Panc1 (cell line): ENCODE measurements around the gene PPM1B. TPM values are rescaled to one million over a fixed set of nuclear protein-coding genes. Genes with fewer than 3 reads are reported as not detected.
A peak's percentile ranks its signal among the peaks of the same experiment; 100 is the strongest.
"Not testable (repeated sequence)": the region's sequence is repeated elsewhere in the genome, so short reads cannot be mapped to it uniquely, and the experiment has no call there.

ENCODE experiments used
- ATAC-seq: fragments of 200-7000 bp; cut with Tn5 transposase; 2 replicates; pipeline ENCODE4 v1.9.1; 2020; ENCODE audit warnings: mild to moderate bottlenecking, moderate library complexity
- BruUV-seq: library from RNA; stranded (reverse); fragments of 400-500 nt; replicated peaks from 2 replicates; lab custom pipeline; 2021; lab: Mats Ljungman, UMichigan
- CTCF ChIA-PET: fragments of 300-600 bp; sonication (Branson Sonifier 250); formaldehyde crosslinking; loops from one replicate; lab custom pipeline; 2022; ENCODE audit warnings: antibody characterized with exemption; lab: Charles Lee
- POLR2A ChIA-PET: fragments of 300-600 bp; sonication (Branson Sonifier 250); formaldehyde crosslinking; loops from one replicate; lab custom pipeline; 2022; ENCODE audit warnings: antibody characterized with exemption; lab: Charles Lee
- DNase-seq: peaks from one replicate; pipeline ENCODE4 v3.0.0-alpha.2; 2010; ENCODE audit warnings: low read depth, low spot score
- H3K27ac ChIP-seq: 2 replicates; pipeline ENCODE4 v1.5.1; 2011; ENCODE audit warnings: mild to moderate bottlenecking, low read length, inconsistent platforms
- H3K27me3 ChIP-seq: fragments of 200-500 bp; sonication (Bioruptor generic); 2 replicates; pipeline ENCODE4 v1.6.0; 2014; ENCODE audit warnings: low read length, inconsistent platforms; ENCODE audit not compliant: control insufficient read depth, insufficient read depth
- H3K36me3 ChIP-seq: fragments of 200-500 bp; sonication (Bioruptor generic); 2 replicates; pipeline ENCODE4 v1.5.1; 2014; ENCODE audit warnings: inconsistent platforms, mild to moderate bottlenecking, low read length, moderate library complexity; ENCODE audit not compliant: control insufficient read depth, insufficient read depth
- H3K4me1 ChIP-seq: 2 replicates; pipeline ENCODE4 v1.5.1; 2011; ENCODE audit warnings: inconsistent platforms, mild to moderate bottlenecking, low read length, moderate library complexity; ENCODE audit not compliant: control insufficient read depth, insufficient read depth
- H3K4me3 ChIP-seq, 2 experiments: 2 replicates each; pipeline ENCODE4 v1.5.1; 2011 to 2012; ENCODE audit warnings: low read depth in 2 of 2, low read length in 2 of 2, mild to moderate bottlenecking in 2 of 2, inconsistent platforms in 1 of 2, moderate library complexity in 1 of 2
- H3K9me3 ChIP-seq: fragments of 200-500 bp; sonication (Bioruptor generic); 2 replicates; pipeline ENCODE4 v1.5.1; 2014; ENCODE audit warnings: low read depth, mild to moderate bottlenecking, inconsistent platforms, low read length, moderate library complexity; ENCODE audit not compliant: control insufficient read depth, insufficient read depth
- POLR2AphosphoS5 ChIP-seq: IDR thresholded peaks from 2 replicates; pipeline ENCODE4 v1.6.1; 2012; ENCODE audit warnings: mild to moderate bottlenecking, low read depth, low read length, moderate library complexity
- SIN3A ChIP-seq: IDR thresholded peaks from 2 replicates; pipeline ENCODE4 v1.6.1; 2012; ENCODE audit warnings: low read depth, mild to moderate bottlenecking, low read length, moderate library complexity, borderline replicate concordance; ENCODE audit not compliant: insufficient read depth
- TCF7L2 ChIP-seq: IDR thresholded peaks from 2 replicates; pipeline ENCODE4 v1.6.1; 2011; ENCODE audit warnings: mild to moderate bottlenecking, low read depth, low read length, inconsistent platforms
- in situ Hi-C: cut with HindIII; loops from 2 replicates; pipeline ENCODE4 v1.10.0; 2016; ENCODE audit warnings: low sequenced_read_pairs, low pct_unique_long_range_greater_than_20kb
- intact Hi-C: fragments of 100-400 bp; cut with micrococcal nuclease; formaldehyde crosslinking; loops from one replicate; pipeline ENCODE4 v1.10.0; 2022; ENCODE audit not compliant: unreplicated experiment
- total RNA-seq: library from RNA; stranded (reverse); gene quantifications from one replicate; pipeline ENCODE4 v1.2.1, GENCODE V29; 2021; ENCODE audit not compliant: unreplicated experiment
- TF ChIP-seq, protein P1 (sequence below), 2 experiments: IDR thresholded peaks; 2 replicates each; pipeline ENCODE4 v1.6.1; 2011 to 2012; ENCODE audit warnings: low read depth in 2 of 2, control low read depth in 1 of 2, low read length in 1 of 2, mild to moderate bottlenecking in 1 of 2, moderate library complexity in 1 of 2; ENCODE audit not compliant: insufficient read depth in 1 of 2
- TF ChIP-seq, protein P2 (sequence below): fragments of 450-650 bp; IDR thresholded peaks from 2 replicates; pipeline ENCODE4 v1.5.1; 2017; ENCODE audit warnings: mild to moderate bottlenecking

The PPM1B gene
- total RNA-seq, 1 experiment from 2014 or later, result 36.0 TPM

GRCh38 chr2:44246436-44246835 lies 77.8 kb downstream of the PPM1B start:
- Histone ChIP-seq H3K36me3 (no peaks in the 10 kb centered on the region), H3K9me3 (no peaks in the 10 kb centered on the region), H3K4me3 (no peak overlapping the region), H3K27ac (peak overlapping the region; percentile 81; the same call in 1 of the 2 replicates), H3K27me3 (no peaks in the 10 kb centered on the region), H3K4me1 (peaks cover 23% of the 10 kb centered on the region)
- no peak for DNase-seq
- ChIA-PET POLR2A (no interaction called here), CTCF (no interaction called here)
- ATAC-seq, result no peak
- intact Hi-C loops, result loop anchor here (10.0 kb wide), 1 partner anchor 708 kb away; no protein-coding TSS in a partner anchor
- BruUV-seq, result no TSS peak
- in situ Hi-C loops, result no loop called here
- TF ChIP-seq, protein P1, sequence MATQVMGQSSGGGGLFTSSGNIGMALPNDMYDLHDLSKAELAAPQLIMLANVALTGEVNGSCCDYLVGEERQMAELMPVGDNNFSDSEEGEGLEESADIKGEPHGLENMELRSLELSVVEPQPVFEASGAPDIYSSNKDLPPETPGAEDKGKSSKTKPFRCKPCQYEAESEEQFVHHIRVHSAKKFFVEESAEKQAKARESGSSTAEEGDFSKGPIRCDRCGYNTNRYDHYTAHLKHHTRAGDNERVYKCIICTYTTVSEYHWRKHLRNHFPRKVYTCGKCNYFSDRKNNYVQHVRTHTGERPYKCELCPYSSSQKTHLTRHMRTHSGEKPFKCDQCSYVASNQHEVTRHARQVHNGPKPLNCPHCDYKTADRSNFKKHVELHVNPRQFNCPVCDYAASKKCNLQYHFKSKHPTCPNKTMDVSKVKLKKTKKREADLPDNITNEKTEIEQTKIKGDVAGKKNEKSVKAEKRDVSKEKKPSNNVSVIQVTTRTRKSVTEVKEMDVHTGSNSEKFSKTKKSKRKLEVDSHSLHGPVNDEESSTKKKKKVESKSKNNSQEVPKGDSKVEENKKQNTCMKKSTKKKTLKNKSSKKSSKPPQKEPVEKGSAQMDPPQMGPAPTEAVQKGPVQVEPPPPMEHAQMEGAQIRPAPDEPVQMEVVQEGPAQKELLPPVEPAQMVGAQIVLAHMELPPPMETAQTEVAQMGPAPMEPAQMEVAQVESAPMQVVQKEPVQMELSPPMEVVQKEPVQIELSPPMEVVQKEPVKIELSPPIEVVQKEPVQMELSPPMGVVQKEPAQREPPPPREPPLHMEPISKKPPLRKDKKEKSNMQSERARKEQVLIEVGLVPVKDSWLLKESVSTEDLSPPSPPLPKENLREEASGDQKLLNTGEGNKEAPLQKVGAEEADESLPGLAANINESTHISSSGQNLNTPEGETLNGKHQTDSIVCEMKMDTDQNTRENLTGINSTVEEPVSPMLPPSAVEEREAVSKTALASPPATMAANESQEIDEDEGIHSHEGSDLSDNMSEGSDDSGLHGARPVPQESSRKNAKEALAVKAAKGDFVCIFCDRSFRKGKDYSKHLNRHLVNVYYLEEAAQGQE (IDR thresholded peaks at IDR 0.05; ENCODE audit: insufficient read depth in 1 of 2, low read depth in 2 of 2, low read length in 1 of 2), result no peak
- TF ChIP-seq TCF7L2, result no peak
- TF ChIP-seq SIN3A, result no peak
- TF ChIP-seq, protein P2, sequence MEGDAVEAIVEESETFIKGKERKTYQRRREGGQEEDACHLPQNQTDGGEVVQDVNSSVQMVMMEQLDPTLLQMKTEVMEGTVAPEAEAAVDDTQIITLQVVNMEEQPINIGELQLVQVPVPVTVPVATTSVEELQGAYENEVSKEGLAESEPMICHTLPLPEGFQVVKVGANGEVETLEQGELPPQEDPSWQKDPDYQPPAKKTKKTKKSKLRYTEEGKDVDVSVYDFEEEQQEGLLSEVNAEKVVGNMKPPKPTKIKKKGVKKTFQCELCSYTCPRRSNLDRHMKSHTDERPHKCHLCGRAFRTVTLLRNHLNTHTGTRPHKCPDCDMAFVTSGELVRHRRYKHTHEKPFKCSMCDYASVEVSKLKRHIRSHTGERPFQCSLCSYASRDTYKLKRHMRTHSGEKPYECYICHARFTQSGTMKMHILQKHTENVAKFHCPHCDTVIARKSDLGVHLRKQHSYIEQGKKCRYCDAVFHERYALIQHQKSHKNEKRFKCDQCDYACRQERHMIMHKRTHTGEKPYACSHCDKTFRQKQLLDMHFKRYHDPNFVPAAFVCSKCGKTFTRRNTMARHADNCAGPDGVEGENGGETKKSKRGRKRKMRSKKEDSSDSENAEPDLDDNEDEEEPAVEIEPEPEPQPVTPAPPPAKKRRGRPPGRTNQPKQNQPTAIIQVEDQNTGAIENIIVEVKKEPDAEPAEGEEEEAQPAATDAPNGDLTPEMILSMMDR, result no peak
- no peak for TF ChIP-seq POLR2AphosphoS5

- no peaks in the 10 kb centered on the region for H3K9me3 ChIP-seq
- peaks cover 23% of the 10 kb centered on the region for H3K4me1 ChIP-seq
- H3K4me3 ChIP-seq, result no peak overlapping the region
- DNase-seq, result no peak
- no TSS peak for BruUV-seq
- intact Hi-C loops, result loop anchor here (10.0 kb wide), 1 partner anchor 708 kb away; no protein-coding TSS in a partner anchor
- no peak for TF ChIP-seq SIN3A
- ATAC-seq, result no peak
- H3K36me3 ChIP-seq, result no peaks in the 10 kb centered on the region
- POLR2A ChIA-PET, result no interaction called here
- peak overlapping the region; percentile 81; the same call in 1 of the 2 replicates for H3K27ac ChIP-seq
- in situ Hi-C loops, result no loop called here
- no peaks in the 10 kb centered on the region for H3K27me3 ChIP-seq
- CTCF ChIA-PET, result no interaction called here
These were observed 78.2 kb downstream of the PPM1B start for GRCh38 chr2:44246840-44247369.

DNA sequence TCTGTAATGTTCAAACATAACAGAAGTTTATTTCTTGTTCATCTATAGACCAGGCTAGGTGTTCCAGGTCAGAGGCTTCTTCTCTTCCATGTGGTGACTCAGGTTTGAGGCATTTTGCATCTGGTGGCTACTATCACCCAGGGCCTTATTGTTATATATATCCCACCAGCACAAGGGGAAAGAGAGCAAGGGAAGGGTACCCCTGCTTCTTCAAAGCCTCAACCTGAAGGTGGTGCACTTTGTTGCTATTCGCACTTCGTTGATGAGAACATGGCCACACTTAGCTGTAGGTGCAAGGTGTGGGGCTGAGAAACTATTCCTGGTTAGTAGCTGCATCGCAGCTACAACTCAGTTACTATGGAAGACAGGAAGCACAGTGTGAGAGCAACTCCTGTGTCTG lies 79.2 kb downstream of the PPM1B start:
- peak; percentile 61; the same call in 1 of the 2 replicates for ATAC-seq
- ChIA-PET POLR2A (no interaction called here), CTCF (no interaction called here)
- in situ Hi-C loops, result no loop called here
- TF ChIP-seq POLR2AphosphoS5 (no peak), TCF7L2 (no peak)
- TF ChIP-seq, protein P2, result peak; percentile 62
- Histone ChIP-seq H3K27me3 (no peaks in the 10 kb centered on the region), H3K4me3 (no peak overlapping the region), H3K27ac (peak overlapping the region; percentile 52), H3K36me3 (no peaks in the 10 kb centered on the region), H3K4me1 (peaks cover 23% of the 10 kb centered on the region), H3K9me3 (peaks cover under 1% of the 10 kb centered on the region; the same call in 1 of the 2 replicates)
- DNase-seq, result no peak
- BruUV-seq, result no TSS peak
- intact Hi-C loops, result loop anchor here (10.0 kb wide), 1 partner anchor 707 kb away; no protein-coding TSS in a partner anchor

DNA sequence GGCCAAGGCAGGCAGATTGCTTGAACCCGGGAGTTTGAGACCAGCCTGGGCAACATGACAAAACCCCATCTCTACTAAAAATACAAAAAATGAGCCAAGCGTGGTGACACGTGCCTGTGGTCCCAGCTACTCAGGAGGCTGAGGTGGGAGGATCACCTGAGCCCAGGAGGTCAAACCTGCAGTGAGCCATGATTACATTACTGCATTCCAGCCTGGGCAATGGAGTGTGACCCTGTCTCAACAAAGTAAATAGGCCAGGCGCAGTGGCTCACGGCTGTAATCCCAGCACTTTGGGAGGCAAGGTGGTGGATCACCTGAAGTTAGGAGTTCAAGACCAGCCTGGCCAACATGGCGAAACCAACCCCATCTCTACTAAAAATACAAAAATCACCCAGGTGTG lies 80.6 kb downstream of the PPM1B start:
- DNase-seq, H3K36me3 ChIP-seq, H3K27me3 ChIP-seq, BruUV-seq, in situ Hi-C loops, POLR2A ChIA-PET, H3K4me3 ChIP-seq, ATAC-seq, H3K9me3 ChIP-seq, H3K27ac ChIP-seq: not testable (repeated sequence)
- H3K4me1 ChIP-seq, result peaks cover 18% of the 10 kb centered on the region
- intact Hi-C loops, result loop anchor here (10.0 kb wide), 1 partner anchor 706 kb away; no protein-coding TSS in a partner anchor
- CTCF ChIA-PET, result interaction anchor here (0.8 to 0.9 kb wide), 2 partner anchors 42 to 112 kb away, joined by 3 read pairs; partner anchors contain the start of genes CAMKMT and PREPL
